Measurements from ENCODE around the gene SLC31A1. TPM values are rescaled to one million over a fixed set of nuclear protein-coding genes. Genes with fewer than 3 reads are reported as not detected.

The SLC31A1 gene
- total and polyA plus RNA-seq, 2 experiments from 2014 or later = 15.0 to 32.1 TPM

DNA sequence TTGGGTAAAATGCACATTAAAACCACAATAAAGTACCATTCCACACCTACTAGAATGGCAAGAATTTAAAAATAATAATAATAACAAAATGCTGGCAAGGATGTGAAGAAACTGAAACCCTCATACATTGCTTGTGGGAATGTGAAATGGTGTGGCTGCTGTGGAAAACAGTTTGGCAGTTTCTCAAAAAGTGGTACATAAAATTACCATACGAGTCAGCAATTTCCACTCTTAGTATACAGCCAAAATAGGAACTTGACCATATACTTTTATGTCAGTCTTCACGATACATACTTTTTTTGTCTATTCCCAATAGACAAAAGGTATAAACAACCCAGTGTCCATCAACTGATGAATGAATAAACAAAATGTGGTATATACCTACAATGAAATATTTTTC is 15.9 kb upstream of the SLC31A1 start:
- Histone ChIP-seq H3K36me3 (ENCODE audit: insufficient read depth) (peaks cover 10% of the 10 kb centered on the region), H3K4me3 (no peak overlapping the region), H3K79me2 (replicated peaks; ENCODE audit: insufficient read depth) (no peaks in the 10 kb centered on the region), H3F3A (replicated peaks; ENCODE audit: low read depth) (no peaks in the 10 kb centered on the region), H3K27me3 (ENCODE audit: insufficient read depth) (no peaks in the 10 kb centered on the region), H4K20me1 (replicated peaks; ENCODE audit: insufficient read depth) (0 out of 2 replicates have a peak, but pooled peaks cover 3% of the 10 kb centered on the region), H3K4me2 (no peak overlapping the region), H2AFZ (no peak overlapping the region), H3K9me2 (ENCODE audit: insufficient read depth) (no peaks in the 10 kb centered on the region), H3K27ac (ENCODE audit: low read depth) (no peak overlapping the region), H3K4me1 (ENCODE audit: insufficient read depth) (no peaks in the 10 kb centered on the region)
- DNase-seq (ENCODE audit: low spot score) (no peak), ATAC-seq (no peak)
- no peak overlapping the region for H3K27ac Mint-ChIP-seq
- H3K9me3 Mint-ChIP-seq = no peaks in the 10 kb centered on the region
- no peak overlapping the region for H3K4me3 Mint-ChIP-seq
- H3K27me3 Mint-ChIP-seq (ENCODE audit: insufficient read depth, low read depth, poor library complexity) = peaks cover 1% of the 10 kb centered on the region
- H3K36me3 Mint-ChIP-seq (ENCODE audit: low read depth) = peaks cover 8% of the 10 kb centered on the region; the same call in 2 of the 3 replicates
- TF ChIP-seq EZH2 (IDR thresholded peaks at IDR 0.05; ENCODE audit: low read depth, unreplicated experiment) (no peak), POLR2AphosphoS5 (IDR thresholded peaks at IDR 0.05; ENCODE audit: low read depth) (no peak), EZH2phosphoT487 (IDR thresholded peaks at IDR 0.05; ENCODE audit: unreplicated experiment) (no peak), STAT1 (IDR thresholded peaks at IDR 0.05; ENCODE audit: unreplicated experiment) (no peak), CREB1 (CRISPR knock-in tag; IDR thresholded peaks at IDR 0.05; ENCODE audit: low read depth) (no peak), ZNF331 (CRISPR knock-in tag; IDR thresholded peaks at IDR 0.05; ENCODE audit: low read depth) (no peak), NANOG (IDR thresholded peaks at IDR 0.05; ENCODE audit: borderline replicate concordance) (no peak), JUNB (IDR thresholded peaks at IDR 0.05; ENCODE audit: unreplicated experiment) (no peak), ZNF114 (CRISPR knock-in tag; IDR thresholded peaks at IDR 0.05) (no peak)
- TF ChIP-seq, protein P1, sequence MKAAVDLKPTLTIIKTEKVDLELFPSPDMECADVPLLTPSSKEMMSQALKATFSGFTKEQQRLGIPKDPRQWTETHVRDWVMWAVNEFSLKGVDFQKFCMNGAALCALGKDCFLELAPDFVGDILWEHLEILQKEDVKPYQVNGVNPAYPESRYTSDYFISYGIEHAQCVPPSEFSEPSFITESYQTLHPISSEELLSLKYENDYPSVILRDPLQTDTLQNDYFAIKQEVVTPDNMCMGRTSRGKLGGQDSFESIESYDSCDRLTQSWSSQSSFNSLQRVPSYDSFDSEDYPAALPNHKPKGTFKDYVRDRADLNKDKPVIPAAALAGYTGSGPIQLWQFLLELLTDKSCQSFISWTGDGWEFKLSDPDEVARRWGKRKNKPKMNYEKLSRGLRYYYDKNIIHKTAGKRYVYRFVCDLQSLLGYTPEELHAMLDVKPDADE (IDR thresholded peaks at IDR 0.05) = no peak
- TF ChIP-seq, protein P2, sequence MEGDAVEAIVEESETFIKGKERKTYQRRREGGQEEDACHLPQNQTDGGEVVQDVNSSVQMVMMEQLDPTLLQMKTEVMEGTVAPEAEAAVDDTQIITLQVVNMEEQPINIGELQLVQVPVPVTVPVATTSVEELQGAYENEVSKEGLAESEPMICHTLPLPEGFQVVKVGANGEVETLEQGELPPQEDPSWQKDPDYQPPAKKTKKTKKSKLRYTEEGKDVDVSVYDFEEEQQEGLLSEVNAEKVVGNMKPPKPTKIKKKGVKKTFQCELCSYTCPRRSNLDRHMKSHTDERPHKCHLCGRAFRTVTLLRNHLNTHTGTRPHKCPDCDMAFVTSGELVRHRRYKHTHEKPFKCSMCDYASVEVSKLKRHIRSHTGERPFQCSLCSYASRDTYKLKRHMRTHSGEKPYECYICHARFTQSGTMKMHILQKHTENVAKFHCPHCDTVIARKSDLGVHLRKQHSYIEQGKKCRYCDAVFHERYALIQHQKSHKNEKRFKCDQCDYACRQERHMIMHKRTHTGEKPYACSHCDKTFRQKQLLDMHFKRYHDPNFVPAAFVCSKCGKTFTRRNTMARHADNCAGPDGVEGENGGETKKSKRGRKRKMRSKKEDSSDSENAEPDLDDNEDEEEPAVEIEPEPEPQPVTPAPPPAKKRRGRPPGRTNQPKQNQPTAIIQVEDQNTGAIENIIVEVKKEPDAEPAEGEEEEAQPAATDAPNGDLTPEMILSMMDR (conservative IDR thresholded peaks at IDR 0.05; ENCODE audit: low read depth in 2 of 2) = no peak
- TF ChIP-seq, protein P3, sequence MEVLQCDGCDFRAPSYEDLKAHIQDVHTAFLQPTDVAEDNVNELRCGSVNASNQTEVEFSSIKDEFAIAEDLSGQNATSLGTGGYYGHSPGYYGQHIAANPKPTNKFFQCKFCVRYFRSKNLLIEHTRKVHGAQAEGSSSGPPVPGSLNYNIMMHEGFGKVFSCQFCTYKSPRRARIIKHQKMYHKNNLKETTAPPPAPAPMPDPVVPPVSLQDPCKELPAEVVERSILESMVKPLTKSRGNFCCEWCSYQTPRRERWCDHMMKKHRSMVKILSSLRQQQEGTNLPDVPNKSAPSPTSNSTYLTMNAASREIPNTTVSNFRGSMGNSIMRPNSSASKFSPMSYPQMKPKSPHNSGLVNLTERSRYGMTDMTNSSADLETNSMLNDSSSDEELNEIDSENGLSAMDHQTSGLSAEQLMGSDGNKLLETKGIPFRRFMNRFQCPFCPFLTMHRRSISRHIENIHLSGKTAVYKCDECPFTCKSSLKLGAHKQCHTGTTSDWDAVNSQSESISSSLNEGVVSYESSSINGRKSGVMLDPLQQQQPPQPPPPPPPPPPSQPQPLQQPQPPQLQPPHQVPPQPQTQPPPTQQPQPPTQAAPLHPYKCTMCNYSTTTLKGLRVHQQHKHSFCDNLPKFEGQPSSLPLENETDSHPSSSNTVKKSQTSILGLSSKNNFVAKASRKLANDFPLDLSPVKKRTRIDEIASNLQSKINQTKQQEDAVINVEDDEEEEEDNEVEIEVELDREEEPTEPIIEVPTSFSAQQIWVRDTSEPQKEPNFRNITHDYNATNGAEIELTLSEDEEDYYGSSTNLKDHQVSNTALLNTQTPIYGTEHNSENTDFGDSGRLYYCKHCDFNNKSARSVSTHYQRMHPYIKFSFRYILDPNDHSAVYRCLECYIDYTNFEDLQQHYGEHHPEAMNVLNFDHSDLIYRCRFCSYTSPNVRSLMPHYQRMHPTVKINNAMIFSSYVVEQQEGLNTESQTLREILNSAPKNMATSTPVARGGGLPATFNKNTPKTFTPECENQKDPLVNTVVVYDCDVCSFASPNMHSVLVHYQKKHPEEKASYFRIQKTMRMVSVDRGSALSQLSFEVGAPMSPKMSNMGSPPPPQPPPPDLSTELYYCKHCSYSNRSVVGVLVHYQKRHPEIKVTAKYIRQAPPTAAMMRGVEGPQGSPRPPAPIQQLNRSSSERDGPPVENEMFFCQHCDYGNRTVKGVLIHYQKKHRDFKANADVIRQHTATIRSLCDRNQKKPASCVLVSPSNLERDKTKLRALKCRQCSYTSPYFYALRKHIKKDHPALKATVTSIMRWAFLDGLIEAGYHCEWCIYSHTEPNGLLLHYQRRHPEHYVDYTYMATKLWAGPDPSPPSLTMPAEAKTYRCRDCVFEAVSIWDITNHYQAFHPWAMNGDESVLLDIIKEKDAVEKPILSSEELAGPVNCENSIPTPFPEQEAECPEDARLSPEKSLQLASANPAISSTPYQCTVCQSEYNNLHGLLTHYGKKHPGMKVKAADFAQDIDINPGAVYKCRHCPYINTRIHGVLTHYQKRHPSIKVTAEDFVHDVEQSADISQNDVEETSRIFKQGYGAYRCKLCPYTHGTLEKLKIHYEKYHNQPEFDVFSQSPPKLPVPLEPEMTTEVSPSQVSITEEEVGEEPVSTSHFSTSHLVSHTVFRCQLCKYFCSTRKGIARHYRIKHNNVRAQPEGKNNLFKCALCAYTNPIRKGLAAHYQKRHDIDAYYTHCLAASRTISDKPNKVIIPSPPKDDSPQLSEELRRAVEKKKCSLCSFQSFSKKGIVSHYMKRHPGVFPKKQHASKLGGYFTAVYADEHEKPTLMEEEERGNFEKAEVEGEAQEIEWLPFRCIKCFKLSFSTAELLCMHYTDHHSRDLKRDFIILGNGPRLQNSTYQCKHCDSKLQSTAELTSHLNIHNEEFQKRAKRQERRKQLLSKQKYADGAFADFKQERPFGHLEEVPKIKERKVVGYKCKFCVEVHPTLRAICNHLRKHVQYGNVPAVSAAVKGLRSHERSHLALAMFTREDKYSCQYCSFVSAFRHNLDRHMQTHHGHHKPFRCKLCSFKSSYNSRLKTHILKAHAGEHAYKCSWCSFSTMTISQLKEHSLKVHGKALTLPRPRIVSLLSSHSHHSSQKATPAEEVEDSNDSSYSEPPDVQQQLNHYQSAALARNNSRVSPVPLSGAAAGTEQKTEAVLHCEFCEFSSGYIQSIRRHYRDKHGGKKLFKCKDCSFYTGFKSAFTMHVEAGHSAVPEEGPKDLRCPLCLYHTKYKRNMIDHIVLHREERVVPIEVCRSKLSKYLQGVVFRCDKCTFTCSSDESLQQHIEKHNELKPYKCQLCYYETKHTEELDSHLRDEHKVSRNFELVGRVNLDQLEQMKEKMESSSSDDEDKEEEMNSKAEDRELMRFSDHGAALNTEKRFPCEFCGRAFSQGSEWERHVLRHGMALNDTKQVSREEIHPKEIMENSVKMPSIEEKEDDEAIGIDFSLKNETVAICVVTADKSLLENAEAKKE (CRISPR knock-in tag; IDR thresholded peaks at IDR 0.05) = no peak
- TF ChIP-seq, protein P4, sequence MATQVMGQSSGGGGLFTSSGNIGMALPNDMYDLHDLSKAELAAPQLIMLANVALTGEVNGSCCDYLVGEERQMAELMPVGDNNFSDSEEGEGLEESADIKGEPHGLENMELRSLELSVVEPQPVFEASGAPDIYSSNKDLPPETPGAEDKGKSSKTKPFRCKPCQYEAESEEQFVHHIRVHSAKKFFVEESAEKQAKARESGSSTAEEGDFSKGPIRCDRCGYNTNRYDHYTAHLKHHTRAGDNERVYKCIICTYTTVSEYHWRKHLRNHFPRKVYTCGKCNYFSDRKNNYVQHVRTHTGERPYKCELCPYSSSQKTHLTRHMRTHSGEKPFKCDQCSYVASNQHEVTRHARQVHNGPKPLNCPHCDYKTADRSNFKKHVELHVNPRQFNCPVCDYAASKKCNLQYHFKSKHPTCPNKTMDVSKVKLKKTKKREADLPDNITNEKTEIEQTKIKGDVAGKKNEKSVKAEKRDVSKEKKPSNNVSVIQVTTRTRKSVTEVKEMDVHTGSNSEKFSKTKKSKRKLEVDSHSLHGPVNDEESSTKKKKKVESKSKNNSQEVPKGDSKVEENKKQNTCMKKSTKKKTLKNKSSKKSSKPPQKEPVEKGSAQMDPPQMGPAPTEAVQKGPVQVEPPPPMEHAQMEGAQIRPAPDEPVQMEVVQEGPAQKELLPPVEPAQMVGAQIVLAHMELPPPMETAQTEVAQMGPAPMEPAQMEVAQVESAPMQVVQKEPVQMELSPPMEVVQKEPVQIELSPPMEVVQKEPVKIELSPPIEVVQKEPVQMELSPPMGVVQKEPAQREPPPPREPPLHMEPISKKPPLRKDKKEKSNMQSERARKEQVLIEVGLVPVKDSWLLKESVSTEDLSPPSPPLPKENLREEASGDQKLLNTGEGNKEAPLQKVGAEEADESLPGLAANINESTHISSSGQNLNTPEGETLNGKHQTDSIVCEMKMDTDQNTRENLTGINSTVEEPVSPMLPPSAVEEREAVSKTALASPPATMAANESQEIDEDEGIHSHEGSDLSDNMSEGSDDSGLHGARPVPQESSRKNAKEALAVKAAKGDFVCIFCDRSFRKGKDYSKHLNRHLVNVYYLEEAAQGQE (IDR thresholded peaks at IDR 0.05; ENCODE audit: unreplicated experiment) = no peak
- H3K4me1 Mint-ChIP-seq = no peaks in the 10 kb centered on the region

All from GM23338 (cell line).